CD4-positive, alpha-beta T cell treated with Interleukin-12 subunit alpha and Interleukin-12 subunit beta, for 1 hour (primary cell): ENCODE data around the gene TENM3.
"Not testable (repeated sequence)": the region's sequence is repeated elsewhere in the genome, so short reads cannot be mapped to it uniquely, and the experiment has no call there.

Experiments
- DNase-seq: peaks from one replicate; pipeline ENCODE4 v3.0.0-alpha.2; 2020

TENM3 gene

GRCh38 chr4:182344968-182345367 lies 101.8 kb downstream of the TENM3 start:
- no peak for DNase-seq

- no peak for DNase-seq
These were observed 103.0 kb downstream of the TENM3 start for GRCh38 chr4:182346250-182346649.

GRCh38 chr4:182346675-182347375 lies 103.6 kb downstream of the TENM3 start:
- DNase-seq = no peak

GRCh38 chr4:182348779-182349326 lies 105.7 kb downstream of the TENM3 start:
- no peak for DNase-seq

GRCh38 chr4:182350041-182350440 lies 106.8 kb downstream of the TENM3 start:
- no peak for DNase-seq

GRCh38 chr4:182351485-182351884 lies 108.3 kb downstream of the TENM3 start:
- no peak for DNase-seq

- DNase-seq = no peak
These were observed 110.9 kb downstream of the TENM3 start for GRCh38 chr4:182354106-182354505.

- no peak for DNase-seq
These were observed 111.7 kb downstream of the TENM3 start for GRCh38 chr4:182354867-182355266.

- DNase-seq = no peak
These were observed 124.0 kb downstream of the TENM3 start for GRCh38 chr4:182367153-182367552.

- no peak for DNase-seq
These were observed 126.0 kb downstream of the TENM3 start for GRCh38 chr4:182369211-182369610.

- no peak for DNase-seq
These were observed 127.3 kb downstream of the TENM3 start for GRCh38 chr4:182370491-182370890.

- DNase-seq = no peak
These were observed 137.6 kb downstream of the TENM3 start for GRCh38 chr4:182380771-182381181.

GRCh38 chr4:182382941-182383340 lies 139.7 kb downstream of the TENM3 start:
- DNase-seq = no peak

GRCh38 chr4:182384631-182385091 lies 141.5 kb downstream of the TENM3 start:
- DNase-seq = no peak

- no peak for DNase-seq
These were observed 142.7 kb downstream of the TENM3 start for GRCh38 chr4:182385897-182386296.

- DNase-seq = not testable (repeated sequence)
These were observed 143.4 kb downstream of the TENM3 start for GRCh38 chr4:182386576-182386975.

GRCh38 chr4:182391111-182391684 lies 148.0 kb downstream of the TENM3 start:
- no peak for DNase-seq

GRCh38 chr4:182394181-182394580 lies 151.0 kb downstream of the TENM3 start:
- no peak for DNase-seq

- DNase-seq = no peak
These were observed 156.9 kb downstream of the TENM3 start for GRCh38 chr4:182400081-182400480.

GRCh38 chr4:182400790-182401189 lies 157.6 kb downstream of the TENM3 start:
- DNase-seq = no peak

GRCh38 chr4:182404376-182404775 lies 161.2 kb downstream of the TENM3 start:
- no peak for DNase-seq

- no peak for DNase-seq
These were observed 161.9 kb downstream of the TENM3 start for GRCh38 chr4:182405087-182405486.

GRCh38 chr4:182409271-182409670 lies 166.1 kb downstream of the TENM3 start:
- DNase-seq = no peak

- DNase-seq = no peak
These were observed 168.2 kb downstream of the TENM3 start for GRCh38 chr4:182411391-182411790.
